HEK293 (cell line): Measurements from ENCODE around the gene C5orf34.

ENCODE experiments used
- CTCF ChIA-PET: fragments of 350-600 bp; formaldehyde crosslinking; extraction: SDS; loops from one replicate; lab custom pipeline; 2021; ENCODE audit warnings: antibody characterized with exemption; lab: Yijun Ruan, JAX
- POLR2A ChIA-PET: fragments of 300-600 bp; formaldehyde crosslinking; extraction: SDS; loops from one replicate; lab custom pipeline; 2020; ENCODE audit warnings: antibody characterized with exemption, inconsistent platforms; lab: Yijun Ruan, JAX
- H3K27ac ChIP-seq: fragments of 200-500 bp; sonication (Bioruptor generic); 2 replicates; pipeline ENCODE4 v1.5.1; 2014; ENCODE audit warnings: low read depth, low read length, control low read depth, inconsistent platforms; ENCODE audit errors: extremely low read depth
- H3K36me3 ChIP-seq, 2 experiments: fragments of 200-500 bp in 1 of 2; sonication (Bioruptor generic) in 1 of 2; 1 replicate in 1 of 2; 2 replicates in 1 of 2; pipeline ENCODE4 v1.5.1; 2014 to 2017; ENCODE audit warnings: inconsistent platforms in 2 of 2, low read length in 2 of 2; ENCODE audit not compliant: control insufficient read depth in 2 of 2, insufficient read depth in 1 of 2
- H3K4me1 ChIP-seq: fragments of 200-500 bp; sonication (Bioruptor generic); 2 replicates; pipeline ENCODE4 v1.5.1; 2014; ENCODE audit warnings: mild to moderate bottlenecking, low read length, inconsistent platforms; ENCODE audit not compliant: control insufficient read depth, insufficient read depth
- H3K4me3 ChIP-seq: 2 replicates; pipeline ENCODE4 v1.5.1; 2011; ENCODE audit warnings: low read depth, mild to moderate bottlenecking, control low read depth, low read length, moderate library complexity
- H3K9me3 ChIP-seq: fragments of 200-500 bp; sonication (Bioruptor generic); 2 replicates; pipeline ENCODE4 v1.5.1; 2014; ENCODE audit warnings: low read depth, low read length, inconsistent platforms; ENCODE audit not compliant: control insufficient read depth, insufficient read depth
- FEZF1 ChIP-seq: fragments of 450-650 bp; formaldehyde crosslinking; IDR thresholded peaks from 2 replicates; pipeline ENCODE4 v1.5.1; 2016; ENCODE audit warnings: missing biosample characterization, missing genetic modification characterization
- MZF1 ChIP-seq: fragments of 450-650 bp; formaldehyde crosslinking; IDR thresholded peaks from 2 replicates; pipeline ENCODE4 v1.5.1; 2017; ENCODE audit warnings: missing biosample characterization, missing genetic modification characterization, borderline replicate concordance
- OSR2 ChIP-seq: fragments of 450-650 bp; formaldehyde crosslinking; IDR thresholded peaks from 2 replicates; pipeline ENCODE4 v1.5.1; 2016; ENCODE audit warnings: missing biosample characterization, missing genetic modification characterization
- RBAK ChIP-seq: fragments of 450-650 bp; formaldehyde crosslinking; IDR thresholded peaks from 2 replicates; pipeline ENCODE4 v1.5.1; 2016; ENCODE audit warnings: missing biosample characterization, missing genetic modification characterization
- SCRT2 ChIP-seq: fragments of 450-650 bp; formaldehyde crosslinking; IDR thresholded peaks from 2 replicates; pipeline ENCODE4 v1.5.1; 2016; ENCODE audit warnings: missing biosample characterization, missing genetic modification characterization
- SETDB1 ChIP-seq: IDR thresholded peaks from one replicate; pipeline ENCODE4 v1.6.1; 2017; ENCODE audit warnings: mild to moderate bottlenecking, low read length, moderate library complexity, mixed read lengths; ENCODE audit not compliant: insufficient read length
- TCF7L2 ChIP-seq: IDR thresholded peaks from 2 replicates; pipeline ENCODE4 v1.6.1; 2011; ENCODE audit warnings: low read depth, mild to moderate bottlenecking, inconsistent platforms, low read length, moderate library complexity, borderline replicate concordance
- YY1 ChIP-seq: fragments of 450-650 bp; formaldehyde crosslinking; IDR thresholded peaks from 2 replicates; pipeline ENCODE4 v1.5.1; 2018; ENCODE audit warnings: missing biosample characterization, missing genetic modification characterization
- ZBTB8A ChIP-seq: fragments of 450-650 bp; formaldehyde crosslinking; IDR thresholded peaks from 2 replicates; pipeline ENCODE4 v1.5.1; 2016; ENCODE audit warnings: missing biosample characterization, missing genetic modification characterization
- ZNF138 ChIP-seq: fragments of 450-650 bp; formaldehyde crosslinking; IDR thresholded peaks from 2 replicates; pipeline ENCODE4 v1.5.1; 2016; ENCODE audit warnings: missing biosample characterization, missing genetic modification characterization, borderline replicate concordance
- ZNF140 ChIP-seq: fragments of 450-650 bp; formaldehyde crosslinking; IDR thresholded peaks from 2 replicates; pipeline ENCODE4 v1.5.1; 2016; ENCODE audit warnings: missing biosample characterization, missing genetic modification characterization
- ZNF169 ChIP-seq: fragments of 450-650 bp; formaldehyde crosslinking; IDR thresholded peaks from 2 replicates; pipeline ENCODE4 v1.5.1; 2016; ENCODE audit warnings: missing biosample characterization, missing genetic modification characterization
- ZNF184 ChIP-seq: fragments of 450-650 bp; IDR thresholded peaks from 2 replicates; pipeline ENCODE4 v1.5.1; 2018; ENCODE audit warnings: missing biosample characterization, mild to moderate bottlenecking, missing genetic modification characterization
- ZNF341 ChIP-seq: fragments of 450-650 bp; formaldehyde crosslinking; IDR thresholded peaks from 2 replicates; pipeline ENCODE4; 2016; ENCODE audit warnings: low read depth, missing biosample characterization, missing genetic modification characterization
- ZNF366 ChIP-seq: fragments of 450-650 bp; formaldehyde crosslinking; conservative IDR thresholded peaks from 2 replicates; pipeline ENCODE4 v1.5.1; 2016; ENCODE audit warnings: missing biosample characterization, missing genetic modification characterization
- ZNF600 ChIP-seq: fragments of 450-650 bp; formaldehyde crosslinking; IDR thresholded peaks from 2 replicates; pipeline ENCODE4 v1.5.1; 2016; ENCODE audit warnings: missing biosample characterization, missing genetic modification characterization
- ZNF654 ChIP-seq: fragments of 450-650 bp; formaldehyde crosslinking; IDR thresholded peaks from 2 replicates; pipeline ENCODE4 v1.5.1; 2016; ENCODE audit warnings: low read depth, missing biosample characterization, missing genetic modification characterization
- ZNF660 ChIP-seq: fragments of 450-650 bp; IDR thresholded peaks from 2 replicates; pipeline ENCODE4 v1.5.1; 2018; ENCODE audit warnings: missing biosample characterization, mild to moderate bottlenecking, missing genetic modification characterization
- ZNF670 ChIP-seq: fragments of 450-650 bp; formaldehyde crosslinking; IDR thresholded peaks from 2 replicates; pipeline ENCODE4 v1.5.1; 2016; ENCODE audit warnings: missing biosample characterization, missing genetic modification characterization, low read depth
- ZNF830 ChIP-seq: fragments of 450-650 bp; IDR thresholded peaks from 2 replicates; pipeline ENCODE4 v1.5.0; 2018; ENCODE audit warnings: missing biosample characterization, missing genetic modification characterization, low read depth, mild to moderate bottlenecking, moderate library complexity
- ZNF837 ChIP-seq: fragments of 450-650 bp; formaldehyde crosslinking; IDR thresholded peaks from 2 replicates; pipeline ENCODE4 v1.5.1; 2016; ENCODE audit warnings: missing biosample characterization, missing genetic modification characterization
- TF ChIP-seq, protein P1 (sequence below): fragments of 450-650 bp; formaldehyde crosslinking; IDR thresholded peaks from 2 replicates; pipeline ENCODE4 v1.5.1; 2016; ENCODE audit warnings: missing biosample characterization, missing genetic modification characterization, borderline replicate concordance
- TF ChIP-seq, protein P2 (sequence below): fragments of 450-650 bp; formaldehyde crosslinking; IDR thresholded peaks from 2 replicates; pipeline ENCODE4 v1.5.1; 2017; ENCODE audit warnings: missing biosample characterization, missing genetic modification characterization
- TF ChIP-seq, protein P3 (sequence below): fragments of 450-650 bp; formaldehyde crosslinking; IDR thresholded peaks from 2 replicates; pipeline ENCODE4 v1.5.1; 2016; ENCODE audit warnings: missing biosample characterization, missing genetic modification characterization
- TF ChIP-seq, protein P4 (sequence below): sonication (generic); formaldehyde crosslinking; IDR thresholded peaks from 2 replicates; pipeline ENCODE4 v1.8.1; 2022; ENCODE audit warnings: mild to moderate bottlenecking, moderate library complexity, missing genetic modification reagents

C5orf34 gene

DNA sequence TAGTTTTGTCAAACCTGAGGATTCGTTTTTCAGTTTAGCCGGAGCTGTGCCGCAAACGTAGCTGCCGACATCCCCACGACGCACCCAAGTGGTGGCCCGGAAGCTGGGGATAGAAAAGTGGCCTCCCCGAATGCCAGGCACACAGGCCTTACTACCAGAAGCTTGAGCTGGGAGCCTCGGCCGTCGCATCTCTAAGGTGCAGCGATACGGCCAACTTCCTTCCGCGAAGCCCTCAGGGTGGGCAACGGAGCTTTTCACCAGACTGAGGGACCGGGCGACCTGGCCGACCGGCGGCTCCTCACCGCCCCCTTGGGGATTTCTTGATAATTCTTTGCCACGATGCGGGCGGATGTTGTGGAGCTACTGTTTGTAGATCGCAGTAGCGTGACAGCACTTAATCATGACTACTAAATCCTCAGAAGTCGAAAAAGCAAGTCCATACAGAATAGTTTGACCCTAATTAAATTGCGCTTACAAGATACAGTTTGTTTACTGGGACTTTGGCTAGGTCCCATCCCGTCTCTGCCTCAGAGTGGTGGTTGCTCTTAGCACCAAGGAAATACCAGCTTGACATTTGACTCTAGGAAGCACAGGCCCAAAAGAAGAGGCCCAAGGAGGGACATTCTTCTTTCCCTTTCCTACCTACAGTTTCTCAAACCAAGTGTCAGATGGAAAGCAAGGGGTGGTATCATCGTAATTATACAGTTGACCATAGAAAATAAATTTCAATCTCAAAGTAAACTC lies 30.7 kb downstream of the C5orf34 start (continued):
- TF ChIP-seq, protein P1, sequence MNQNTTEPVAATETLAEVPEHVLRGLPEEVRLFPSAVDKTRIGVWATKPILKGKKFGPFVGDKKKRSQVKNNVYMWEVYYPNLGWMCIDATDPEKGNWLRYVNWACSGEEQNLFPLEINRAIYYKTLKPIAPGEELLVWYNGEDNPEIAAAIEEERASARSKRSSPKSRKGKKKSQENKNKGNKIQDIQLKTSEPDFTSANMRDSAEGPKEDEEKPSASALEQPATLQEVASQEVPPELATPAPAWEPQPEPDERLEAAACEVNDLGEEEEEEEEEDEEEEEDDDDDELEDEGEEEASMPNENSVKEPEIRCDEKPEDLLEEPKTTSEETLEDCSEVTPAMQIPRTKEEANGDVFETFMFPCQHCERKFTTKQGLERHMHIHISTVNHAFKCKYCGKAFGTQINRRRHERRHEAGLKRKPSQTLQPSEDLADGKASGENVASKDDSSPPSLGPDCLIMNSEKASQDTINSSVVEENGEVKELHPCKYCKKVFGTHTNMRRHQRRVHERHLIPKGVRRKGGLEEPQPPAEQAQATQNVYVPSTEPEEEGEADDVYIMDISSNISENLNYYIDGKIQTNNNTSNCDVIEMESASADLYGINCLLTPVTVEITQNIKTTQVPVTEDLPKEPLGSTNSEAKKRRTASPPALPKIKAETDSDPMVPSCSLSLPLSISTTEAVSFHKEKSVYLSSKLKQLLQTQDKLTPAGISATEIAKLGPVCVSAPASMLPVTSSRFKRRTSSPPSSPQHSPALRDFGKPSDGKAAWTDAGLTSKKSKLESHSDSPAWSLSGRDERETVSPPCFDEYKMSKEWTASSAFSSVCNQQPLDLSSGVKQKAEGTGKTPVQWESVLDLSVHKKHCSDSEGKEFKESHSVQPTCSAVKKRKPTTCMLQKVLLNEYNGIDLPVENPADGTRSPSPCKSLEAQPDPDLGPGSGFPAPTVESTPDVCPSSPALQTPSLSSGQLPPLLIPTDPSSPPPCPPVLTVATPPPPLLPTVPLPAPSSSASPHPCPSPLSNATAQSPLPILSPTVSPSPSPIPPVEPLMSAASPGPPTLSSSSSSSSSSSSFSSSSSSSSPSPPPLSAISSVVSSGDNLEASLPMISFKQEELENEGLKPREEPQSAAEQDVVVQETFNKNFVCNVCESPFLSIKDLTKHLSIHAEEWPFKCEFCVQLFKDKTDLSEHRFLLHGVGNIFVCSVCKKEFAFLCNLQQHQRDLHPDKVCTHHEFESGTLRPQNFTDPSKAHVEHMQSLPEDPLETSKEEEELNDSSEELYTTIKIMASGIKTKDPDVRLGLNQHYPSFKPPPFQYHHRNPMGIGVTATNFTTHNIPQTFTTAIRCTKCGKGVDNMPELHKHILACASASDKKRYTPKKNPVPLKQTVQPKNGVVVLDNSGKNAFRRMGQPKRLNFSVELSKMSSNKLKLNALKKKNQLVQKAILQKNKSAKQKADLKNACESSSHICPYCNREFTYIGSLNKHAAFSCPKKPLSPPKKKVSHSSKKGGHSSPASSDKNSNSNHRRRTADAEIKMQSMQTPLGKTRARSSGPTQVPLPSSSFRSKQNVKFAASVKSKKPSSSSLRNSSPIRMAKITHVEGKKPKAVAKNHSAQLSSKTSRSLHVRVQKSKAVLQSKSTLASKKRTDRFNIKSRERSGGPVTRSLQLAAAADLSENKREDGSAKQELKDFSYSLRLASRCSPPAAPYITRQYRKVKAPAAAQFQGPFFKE (tag by site-specific recombination) = no peak
- TF ChIP-seq ZNF837 (no peak), ZNF654 (tag by site-specific recombination) (peak; percentile 48), TCF7L2 (no peak), ZBTB8A (tag by site-specific recombination) (no peak), ZNF366 (tag by site-specific recombination) (no peak), ZNF830 (tag by site-specific recombination) (no peak), ZNF140 (tag by site-specific recombination) (no peak), SCRT2 (no peak)
- TF ChIP-seq, protein P2, sequence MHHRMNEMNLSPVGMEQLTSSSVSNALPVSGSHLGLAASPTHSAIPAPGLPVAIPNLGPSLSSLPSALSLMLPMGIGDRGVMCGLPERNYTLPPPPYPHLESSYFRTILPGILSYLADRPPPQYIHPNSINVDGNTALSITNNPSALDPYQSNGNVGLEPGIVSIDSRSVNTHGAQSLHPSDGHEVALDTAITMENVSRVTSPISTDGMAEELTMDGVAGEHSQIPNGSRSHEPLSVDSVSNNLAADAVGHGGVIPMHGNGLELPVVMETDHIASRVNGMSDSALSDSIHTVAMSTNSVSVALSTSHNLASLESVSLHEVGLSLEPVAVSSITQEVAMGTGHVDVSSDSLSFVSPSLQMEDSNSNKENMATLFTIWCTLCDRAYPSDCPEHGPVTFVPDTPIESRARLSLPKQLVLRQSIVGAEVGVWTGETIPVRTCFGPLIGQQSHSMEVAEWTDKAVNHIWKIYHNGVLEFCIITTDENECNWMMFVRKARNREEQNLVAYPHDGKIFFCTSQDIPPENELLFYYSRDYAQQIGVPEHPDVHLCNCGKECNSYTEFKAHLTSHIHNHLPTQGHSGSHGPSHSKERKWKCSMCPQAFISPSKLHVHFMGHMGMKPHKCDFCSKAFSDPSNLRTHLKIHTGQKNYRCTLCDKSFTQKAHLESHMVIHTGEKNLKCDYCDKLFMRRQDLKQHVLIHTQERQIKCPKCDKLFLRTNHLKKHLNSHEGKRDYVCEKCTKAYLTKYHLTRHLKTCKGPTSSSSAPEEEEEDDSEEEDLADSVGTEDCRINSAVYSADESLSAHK (tag by site-specific recombination) = no peak

DNA sequence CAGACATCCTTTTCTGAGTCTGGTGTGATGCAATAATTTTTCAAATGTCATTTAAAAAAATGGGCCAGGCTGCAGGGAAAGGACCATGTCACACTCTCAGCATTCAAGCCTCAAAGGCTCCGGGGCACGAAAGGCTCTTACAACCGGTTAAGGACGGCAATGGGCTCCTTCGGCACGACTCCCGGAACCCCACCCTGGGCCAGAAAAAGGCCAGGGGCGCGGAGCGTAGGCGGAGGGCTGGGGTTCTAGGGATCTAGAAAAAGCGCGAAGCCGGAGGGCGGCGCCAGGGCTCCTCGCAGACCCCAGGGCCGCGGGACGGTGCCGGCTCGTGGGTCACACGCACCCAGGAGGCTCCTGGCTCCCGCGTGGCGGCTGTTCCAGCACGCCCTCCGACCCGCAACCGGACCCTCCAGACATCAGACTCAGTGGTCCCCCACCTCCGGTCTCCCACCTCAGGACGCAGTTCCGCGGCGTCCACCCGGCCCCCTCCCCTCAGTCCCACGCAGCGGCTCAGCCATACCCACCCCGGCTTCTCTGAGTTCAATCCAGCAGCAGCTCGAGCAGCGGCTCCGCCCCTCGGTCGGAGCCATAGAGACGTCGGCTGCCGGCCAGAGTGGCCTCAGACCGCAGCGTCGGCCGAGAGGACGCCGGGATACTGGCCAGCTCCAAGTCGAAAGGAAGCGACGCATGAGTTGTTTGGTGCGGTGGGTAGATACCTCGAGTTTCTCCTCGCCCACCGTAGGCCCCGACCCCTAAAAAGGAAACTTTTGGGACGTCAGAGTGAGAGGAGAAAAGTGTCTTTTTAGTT lies 31.4 kb downstream of the C5orf34 start, which contains the start of gene TMEM267:
Gene TMEM267, minus strand, starts transcription at position 568 of the 808 bp plus-strand sequence. CDS start 29,896 bp downstream, outside the sequence.
- Histone ChIP-seq H3K4me1 (peaks cover 4% of the 10 kb centered on the region; the same call in 1 of the 2 replicates), H3K36me3 (peaks cover 13 to 19% of the 10 kb centered on the region in 2 experiments), H3K4me3 (peak within 1 kb of the TSS; percentile 81), H3K27ac (peak within 1 kb of the TSS; percentile 87), H3K9me3 (no peaks in the 10 kb centered on the region)
- POLR2A ChIA-PET = interaction anchor here (0.5 to 3.3 kb wide), 49 partner anchors 8 to 1580 kb away, joined by 3 to 43 read pairs (median 5); partner anchors contain the start of genes C5orf34, CCL28, HMGCS1 and NNT
- CTCF ChIA-PET = interaction anchor here (0.5 to 3.6 kb wide), 47 partner anchors 8 to 377 kb away, joined by 3 to 59 read pairs (median 4); partner anchors contain the start of genes C5orf34, HMGCS1 and NNT
- TF ChIP-seq SETDB1 (no peak), ZNF169 (no peak), YY1 (peak; percentile 63), ZNF341 (tag by site-specific recombination) (peak; percentile 99), ZNF660 (tag by site-specific recombination) (peak; percentile 19), OSR2 (tag by site-specific recombination) (no peak), RBAK (no peak), ZNF670 (no peak), FEZF1 (tag by site-specific recombination) (peak; percentile 19; the same call in 1 of the 2 replicates), ZNF184 (tag by site-specific recombination) (no peak), ZNF600 (tag by site-specific recombination) (peak; percentile 87), MZF1 (tag by site-specific recombination) (peak; percentile 23; the same call in 1 of the 2 replicates), ZNF138 (tag by site-specific recombination) (peak; percentile 47; the same call in 1 of the 2 replicates)
- TF ChIP-seq, protein P3, sequence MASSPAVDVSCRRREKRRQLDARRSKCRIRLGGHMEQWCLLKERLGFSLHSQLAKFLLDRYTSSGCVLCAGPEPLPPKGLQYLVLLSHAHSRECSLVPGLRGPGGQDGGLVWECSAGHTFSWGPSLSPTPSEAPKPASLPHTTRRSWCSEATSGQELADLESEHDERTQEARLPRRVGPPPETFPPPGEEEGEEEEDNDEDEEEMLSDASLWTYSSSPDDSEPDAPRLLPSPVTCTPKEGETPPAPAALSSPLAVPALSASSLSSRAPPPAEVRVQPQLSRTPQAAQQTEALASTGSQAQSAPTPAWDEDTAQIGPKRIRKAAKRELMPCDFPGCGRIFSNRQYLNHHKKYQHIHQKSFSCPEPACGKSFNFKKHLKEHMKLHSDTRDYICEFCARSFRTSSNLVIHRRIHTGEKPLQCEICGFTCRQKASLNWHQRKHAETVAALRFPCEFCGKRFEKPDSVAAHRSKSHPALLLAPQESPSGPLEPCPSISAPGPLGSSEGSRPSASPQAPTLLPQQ (tag by site-specific recombination) = peak; percentile 73
- TF ChIP-seq, protein P4, sequence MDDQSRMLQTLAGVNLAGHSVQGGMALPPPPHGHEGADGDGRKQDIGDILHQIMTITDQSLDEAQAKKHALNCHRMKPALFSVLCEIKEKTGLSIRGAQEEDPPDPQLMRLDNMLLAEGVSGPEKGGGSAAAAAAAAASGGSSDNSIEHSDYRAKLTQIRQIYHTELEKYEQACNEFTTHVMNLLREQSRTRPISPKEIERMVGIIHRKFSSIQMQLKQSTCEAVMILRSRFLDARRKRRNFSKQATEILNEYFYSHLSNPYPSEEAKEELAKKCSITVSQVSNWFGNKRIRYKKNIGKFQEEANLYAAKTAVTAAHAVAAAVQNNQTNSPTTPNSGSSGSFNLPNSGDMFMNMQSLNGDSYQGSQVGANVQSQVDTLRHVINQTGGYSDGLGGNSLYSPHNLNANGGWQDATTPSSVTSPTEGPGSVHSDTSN (CRISPR knock-in tag) = peak; percentile 7; the same call in 1 of the 2 replicates
